ENCODE data around the gene DPP6. TPM values are rescaled to one million over a fixed set of nuclear protein-coding genes. Genes with fewer than 3 reads are reported as not detected.
A peak's percentile ranks its signal among the peaks of the same experiment; 100 is the strongest.

DPP6 gene
- total and polyA plus RNA-seq, 5 donors, result 0.07 to 0.35 (median 0.11) TPM; not detected in 2

DNA sequence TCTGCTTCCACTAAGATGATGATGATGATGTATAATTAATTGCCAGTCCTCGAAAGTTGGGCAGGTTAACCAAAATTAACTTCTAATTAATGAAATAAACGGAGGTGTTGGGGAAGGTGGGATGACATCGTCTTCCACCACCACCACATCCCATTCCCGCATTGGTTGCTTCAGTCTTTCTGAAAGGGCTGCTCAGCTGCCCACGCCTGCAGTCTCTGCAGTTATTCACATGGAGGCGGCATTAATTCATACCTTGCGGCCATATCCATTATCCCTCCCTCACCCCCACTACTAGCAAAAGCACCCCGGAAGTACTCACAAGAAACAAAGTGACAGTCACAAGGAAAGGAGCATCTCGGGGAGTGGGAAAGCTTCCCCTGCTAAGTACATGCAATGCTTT, 387.9 kb downstream of the DPP6 start:
- Histone ChIP-seq H3K4me1 (ENCODE audit: control insufficient read depth, insufficient read depth, low read length) (no peaks in the 10 kb centered on the region), H3K27ac (ENCODE audit: low read length) (no peak overlapping the region), H3K4me3 (ENCODE audit: low read length) (no peak overlapping the region), H3K9me3 (ENCODE audit: control insufficient read depth, low read length) (no peaks in the 10 kb centered on the region), H3K27me3 (ENCODE audit: control insufficient read depth, insufficient read depth) (no peaks in the 10 kb centered on the region)
- DNase-seq (no peak), ATAC-seq (no peak)
- intact Hi-C loops (cut with DNase I), result no loop called here
- 85% methylated on average over 9 of the region's 9 CpGs for WGBS

DNA sequence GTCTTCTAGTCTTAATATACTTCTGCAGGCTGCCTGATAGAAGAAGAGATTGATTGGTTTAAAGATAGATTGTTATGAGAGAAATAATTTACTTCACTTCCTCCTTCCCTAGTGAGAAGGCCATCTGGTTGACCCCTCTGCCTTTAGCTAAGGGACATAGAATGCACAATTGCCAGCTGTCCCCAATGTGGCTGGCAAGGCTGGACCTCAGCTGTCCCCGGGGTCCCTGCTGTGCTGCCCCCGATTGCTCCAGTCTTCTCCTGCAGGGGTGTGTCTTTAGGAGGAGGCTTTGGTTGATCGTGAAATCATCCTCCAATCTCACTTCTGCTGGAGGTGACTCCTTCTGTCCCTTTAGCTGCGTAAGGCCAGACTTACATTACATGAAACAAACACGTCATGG, 388.5 kb downstream of the DPP6 start:
- DNase-seq (no peak), ATAC-seq (no peak)
- Histone ChIP-seq H3K4me3 (ENCODE audit: low read length) (no peak overlapping the region), H3K4me1 (ENCODE audit: control insufficient read depth, insufficient read depth, low read length) (no peaks in the 10 kb centered on the region), H3K9me3 (ENCODE audit: control insufficient read depth, low read length) (no peaks in the 10 kb centered on the region), H3K27ac (ENCODE audit: low read length) (no peak overlapping the region), H3K27me3 (ENCODE audit: control insufficient read depth, insufficient read depth) (no peaks in the 10 kb centered on the region)
- intact Hi-C loops (cut with DNase I), result no loop called here
- 70% methylated on average over 5 of the region's 5 CpGs for WGBS

DNA sequence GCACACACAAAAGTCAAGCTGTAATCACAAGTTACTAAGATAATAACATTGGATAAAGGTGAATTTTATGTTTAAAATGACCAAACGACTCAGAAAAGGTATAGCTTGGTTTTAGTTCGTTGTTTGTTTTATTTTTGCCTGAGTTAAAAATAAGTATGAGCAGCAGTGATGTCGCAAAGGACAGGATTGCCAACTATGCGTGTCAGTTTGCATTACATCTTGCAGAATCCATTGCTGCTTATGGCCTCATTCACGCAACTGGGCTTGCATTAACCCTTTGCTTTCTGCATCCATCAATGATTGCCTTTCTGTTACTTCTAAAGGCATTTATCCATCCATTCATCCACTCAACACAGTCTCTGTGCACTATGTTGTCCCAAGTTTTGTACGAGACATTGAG, 389.6 kb downstream of the DPP6 start:
- intact Hi-C loops (cut with DNase I), result no loop called here

DNA sequence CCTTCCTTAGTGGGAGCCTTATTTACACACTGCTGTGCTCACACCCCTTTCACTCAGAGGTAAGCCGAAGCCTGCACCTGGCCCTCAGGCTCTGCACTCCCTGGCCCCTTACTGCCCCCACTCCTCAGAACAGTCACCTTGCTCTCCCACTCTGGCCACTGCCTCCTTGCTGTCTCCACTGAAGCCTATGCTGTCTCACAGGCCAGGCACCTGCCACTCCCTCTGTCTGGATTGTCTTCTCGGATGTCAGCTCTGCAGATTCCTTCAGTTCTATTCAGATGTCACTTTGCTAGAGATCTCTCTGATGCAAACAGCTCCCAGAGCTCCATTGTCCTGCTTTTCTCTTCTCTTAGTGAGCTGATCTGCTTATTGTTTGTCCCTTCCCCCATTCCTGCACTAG, 390.7 kb downstream of the DPP6 start:
- H3K4me1 ChIP-seq (ENCODE audit: control insufficient read depth, insufficient read depth, low read length), result no peaks in the 10 kb centered on the region
- H3K27ac ChIP-seq (ENCODE audit: low read length), result no peak overlapping the region
- WGBS, result 57% methylated on average over 2 of the region's 2 CpGs
- no peaks in the 10 kb centered on the region for H3K9me3 ChIP-seq (ENCODE audit: control insufficient read depth, low read length)
- intact Hi-C loops (cut with DNase I), result no loop called here
- ATAC-seq (no peak), DNase-seq (no peak)
- H3K4me3 ChIP-seq (ENCODE audit: low read length), result no peak overlapping the region
- no peaks in the 10 kb centered on the region for H3K27me3 ChIP-seq (ENCODE audit: control insufficient read depth, insufficient read depth)

More for the DNA sequence above, 389.6 kb downstream of the DPP6 start:
- H3K27me3 ChIP-seq (ENCODE audit: control insufficient read depth, insufficient read depth), result no peaks in the 10 kb centered on the region
- H3K27ac ChIP-seq (ENCODE audit: low read length), result no peak overlapping the region
- H3K4me3 ChIP-seq (ENCODE audit: low read length), result no peak overlapping the region
- WGBS, result 40% methylated on average over 6 of the region's 6 CpGs
- H3K9me3 ChIP-seq (ENCODE audit: control insufficient read depth, low read length), result no peaks in the 10 kb centered on the region
- DNase-seq (no peak), ATAC-seq (no peak)
- no peaks in the 10 kb centered on the region for H3K4me1 ChIP-seq (ENCODE audit: control insufficient read depth, insufficient read depth, low read length)

DNA sequence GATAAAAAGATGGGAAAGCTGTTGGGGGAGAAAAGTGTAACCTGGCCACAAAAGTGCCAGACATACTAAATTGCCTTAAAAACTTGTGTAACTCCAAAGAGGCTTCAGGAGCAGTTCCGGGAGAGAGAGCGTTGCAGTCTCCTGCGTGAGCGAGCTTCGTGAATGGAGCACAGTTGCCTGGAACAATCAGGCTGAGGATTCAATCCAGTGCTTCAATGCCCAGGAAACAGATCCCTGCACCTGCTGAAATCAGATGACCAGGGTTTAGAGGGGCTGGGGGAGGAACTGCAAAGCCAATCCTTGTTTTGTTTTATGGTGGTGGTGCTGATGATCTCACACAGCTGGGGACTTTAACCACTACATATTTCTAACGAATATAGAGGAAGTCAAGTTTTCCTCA, 398.3 kb downstream of the DPP6 start:
- WGBS, result 76% methylated on average over 6 of the region's 6 CpGs
- ATAC-seq, result no peak
- H3K4me3 ChIP-seq (ENCODE audit: low read length), result no peak overlapping the region

DNA sequence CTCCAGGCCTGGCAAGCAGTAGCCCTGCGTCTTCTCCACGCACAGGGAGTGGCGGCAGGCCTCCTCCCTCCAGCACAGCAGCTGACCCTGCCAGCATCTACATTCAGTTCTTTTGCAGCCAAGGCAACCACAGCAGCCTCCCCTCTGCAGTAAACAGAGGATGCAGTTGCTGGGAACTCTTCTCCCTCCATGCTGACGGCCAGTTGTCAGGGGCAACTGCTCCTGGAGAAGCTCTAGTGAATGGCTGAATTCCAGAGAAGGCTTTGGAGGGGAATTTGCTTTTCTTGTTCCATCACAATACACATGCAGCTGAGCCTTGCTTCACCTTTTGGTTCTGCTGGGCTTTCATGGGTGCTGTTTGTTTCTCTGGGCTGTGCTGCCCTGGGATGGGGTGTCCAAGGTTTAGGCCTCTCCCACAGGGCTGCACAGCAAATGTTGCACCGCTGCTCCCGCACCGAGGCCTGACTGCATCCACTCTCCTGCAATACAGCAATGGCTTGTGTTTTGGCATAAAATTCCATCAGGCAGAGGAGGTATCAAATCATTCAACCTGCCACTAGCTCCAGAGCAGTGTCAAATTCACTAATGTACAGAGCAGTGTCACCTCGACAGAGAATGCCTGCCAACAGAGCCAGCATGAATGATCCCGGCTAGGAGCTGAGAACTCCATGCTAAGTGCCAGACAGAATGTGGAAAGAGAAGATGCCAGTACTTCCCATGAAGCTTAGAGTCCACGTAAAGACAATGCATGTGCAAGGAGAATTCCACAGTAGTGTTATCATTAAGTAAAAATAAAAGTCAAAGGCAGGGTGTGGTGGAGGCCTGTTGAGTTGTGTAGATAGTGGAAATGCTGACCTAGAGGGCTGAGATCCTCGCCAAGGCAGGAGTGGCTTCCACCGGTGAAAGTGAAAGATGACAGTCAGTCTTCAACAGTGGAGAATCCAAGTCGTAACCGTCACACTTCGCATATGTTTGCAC, 399.6 kb downstream of the DPP6 start:
- no peak for ATAC-seq
- intact Hi-C loops (cut with DNase I), result no loop called here
- H3K27ac ChIP-seq (ENCODE audit: low read length), result no peak overlapping the region

More for the DNA sequence above, 398.3 kb downstream of the DPP6 start:
- no peaks in the 10 kb centered on the region for H3K27me3 ChIP-seq (ENCODE audit: control insufficient read depth, insufficient read depth)
- no peak for DNase-seq
- intact Hi-C loops (cut with DNase I), result no loop called here
- no peak overlapping the region for H3K27ac ChIP-seq (ENCODE audit: low read length)
- H3K9me3 ChIP-seq (ENCODE audit: control insufficient read depth, low read length), result no peaks in the 10 kb centered on the region
- no peaks in the 10 kb centered on the region for H3K4me1 ChIP-seq (ENCODE audit: control insufficient read depth, insufficient read depth, low read length)

DNA sequence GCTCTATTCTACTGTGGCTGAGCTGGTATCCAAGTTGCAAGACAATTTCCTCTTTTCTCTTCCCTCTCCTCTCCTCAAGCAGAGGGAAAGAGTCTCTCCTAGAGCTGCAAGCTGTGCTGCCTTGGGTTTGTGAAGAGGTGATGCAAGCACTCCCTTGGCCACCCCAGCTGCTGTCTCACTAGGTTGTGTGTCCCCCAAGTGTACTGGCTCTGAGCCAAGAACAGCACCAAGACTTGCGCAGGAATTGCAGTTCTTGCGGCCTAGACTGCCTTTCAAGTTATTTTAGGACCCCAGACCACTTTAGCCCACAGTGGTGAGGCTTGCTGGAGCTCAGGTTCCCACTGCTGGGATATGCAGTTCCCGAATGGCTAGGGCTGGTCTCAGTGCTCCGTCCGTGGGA, 411.6 kb downstream of the DPP6 start:
- no peak overlapping the region for H3K4me3 ChIP-seq (ENCODE audit: low read length)
- H3K9me3 ChIP-seq (ENCODE audit: control insufficient read depth, low read length), result no peaks in the 10 kb centered on the region
- no peaks in the 10 kb centered on the region for H3K4me1 ChIP-seq (ENCODE audit: control insufficient read depth, insufficient read depth, low read length)
- H3K27me3 ChIP-seq (ENCODE audit: control insufficient read depth, insufficient read depth), result no peaks in the 10 kb centered on the region
- ATAC-seq (no peak), DNase-seq (no peak)
- intact Hi-C loops (cut with DNase I), result no loop called here
- H3K27ac ChIP-seq (ENCODE audit: low read length), result no peak overlapping the region
- 86% methylated on average over 5 of the region's 5 CpGs for WGBS

More for the DNA sequence above, 399.6 kb downstream of the DPP6 start:
- Histone ChIP-seq H3K4me3 (ENCODE audit: low read length) (no peak overlapping the region), H3K9me3 (ENCODE audit: control insufficient read depth, low read length) (no peaks in the 10 kb centered on the region), H3K27me3 (ENCODE audit: control insufficient read depth, insufficient read depth) (no peaks in the 10 kb centered on the region), H3K4me1 (ENCODE audit: control insufficient read depth, insufficient read depth, low read length) (no peaks in the 10 kb centered on the region)
- WGBS, result 72% methylated on average over 15 of the region's 15 CpGs
- DNase-seq, result no peak

DNA sequence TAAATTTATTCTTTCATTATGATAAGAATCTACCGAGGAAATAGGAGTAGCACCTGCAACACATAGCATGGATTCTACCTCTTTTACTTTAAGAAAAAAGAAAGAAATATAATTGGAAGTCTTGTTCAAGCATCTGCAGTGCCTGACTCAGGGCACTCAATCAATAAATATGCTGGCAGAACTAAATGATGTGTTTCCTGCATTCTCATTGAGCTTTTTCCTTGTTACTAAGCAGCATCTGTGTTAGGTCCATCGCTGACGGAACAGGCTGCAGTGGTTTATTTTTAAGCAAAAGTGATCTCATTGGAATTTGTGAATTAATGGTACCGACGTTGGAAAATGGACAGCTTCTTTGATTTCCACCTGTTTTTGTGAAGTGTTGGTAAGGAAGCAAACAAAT, 417.5 kb downstream of the DPP6 start:
- no peaks in the 10 kb centered on the region for H3K4me1 ChIP-seq (ENCODE audit: control insufficient read depth, insufficient read depth, low read length)
- 79% methylated on average over 5 of the region's 5 CpGs for WGBS
- no peaks in the 10 kb centered on the region for H3K9me3 ChIP-seq (ENCODE audit: control insufficient read depth, low read length)
- DNase-seq (no peak), ATAC-seq (no peak)
- no peaks in the 10 kb centered on the region for H3K27me3 ChIP-seq (ENCODE audit: control insufficient read depth, insufficient read depth)
- H3K4me3 ChIP-seq (ENCODE audit: low read length), result no peak overlapping the region
- intact Hi-C loops (cut with DNase I), result no loop called here
- H3K27ac ChIP-seq (ENCODE audit: low read length), result no peak overlapping the region

DNA sequence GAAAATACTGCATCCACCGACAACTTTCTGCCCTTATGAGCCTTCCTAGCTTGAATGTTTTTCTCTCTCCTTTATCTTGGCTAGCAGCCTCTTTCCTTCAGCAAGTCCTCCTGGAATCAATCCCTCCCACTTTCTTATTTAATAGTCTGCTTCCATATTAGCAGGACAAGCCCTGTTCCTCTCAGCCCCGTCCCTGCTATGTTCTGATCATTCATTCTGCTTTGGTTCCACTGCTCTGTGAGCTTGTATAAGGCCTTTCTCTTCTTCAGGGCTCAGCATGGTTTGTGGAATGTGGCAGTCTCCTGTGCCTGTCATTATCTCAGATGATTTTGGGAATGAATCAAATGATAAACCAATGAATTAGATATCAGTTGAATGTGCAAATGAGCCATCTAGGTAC, 420.1 kb downstream of the DPP6 start:
- ATAC-seq (peak in 1 of 2 donors; percentile 35), DNase-seq (no peak)
- H3K27me3 ChIP-seq (ENCODE audit: control insufficient read depth, insufficient read depth), result no peaks in the 10 kb centered on the region
- intact Hi-C loops (cut with DNase I), result no loop called here
- H3K4me3 ChIP-seq (ENCODE audit: low read length), result no peak overlapping the region
- no peaks in the 10 kb centered on the region for H3K9me3 ChIP-seq (ENCODE audit: control insufficient read depth, low read length)
- 25% methylated on average over 2 of the region's 2 CpGs for WGBS
- H3K27ac ChIP-seq (ENCODE audit: low read length), result no peak overlapping the region
- no peaks in the 10 kb centered on the region for H3K4me1 ChIP-seq (ENCODE audit: control insufficient read depth, insufficient read depth, low read length)

DNA sequence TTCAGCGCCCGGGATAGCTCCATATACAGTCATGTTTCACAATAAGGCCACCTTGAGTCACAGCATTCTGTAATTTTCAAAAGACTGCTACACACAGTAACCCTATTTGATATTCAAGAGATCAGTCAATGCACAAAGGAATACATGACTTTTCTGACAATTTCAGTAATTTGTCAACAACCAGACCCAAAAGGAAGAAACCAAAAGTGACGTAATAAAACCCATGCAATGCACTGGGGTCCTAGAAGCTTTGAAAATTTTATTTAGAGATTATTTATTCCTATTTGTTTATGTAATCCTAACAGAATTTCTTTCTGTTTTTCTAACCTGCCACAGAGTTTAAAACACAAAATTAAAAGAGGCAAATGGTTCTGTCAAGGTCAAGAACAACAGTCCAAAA, 421.2 kb downstream of the DPP6 start:
- intact Hi-C loops (cut with DNase I), result no loop called here
- DNase-seq, result no peak
- no peaks in the 10 kb centered on the region for H3K4me1 ChIP-seq (ENCODE audit: control insufficient read depth, insufficient read depth, low read length)
- ATAC-seq, result no peak
- H3K27me3 ChIP-seq (ENCODE audit: control insufficient read depth, insufficient read depth), result no peaks in the 10 kb centered on the region
- no peak overlapping the region for H3K4me3 ChIP-seq (ENCODE audit: low read length)
- WGBS, result 82% methylated on average over 3 of the region's 3 CpGs
- H3K9me3 ChIP-seq (ENCODE audit: control insufficient read depth, low read length), result no peaks in the 10 kb centered on the region
- no peak overlapping the region for H3K27ac ChIP-seq (ENCODE audit: low read length)

DNA sequence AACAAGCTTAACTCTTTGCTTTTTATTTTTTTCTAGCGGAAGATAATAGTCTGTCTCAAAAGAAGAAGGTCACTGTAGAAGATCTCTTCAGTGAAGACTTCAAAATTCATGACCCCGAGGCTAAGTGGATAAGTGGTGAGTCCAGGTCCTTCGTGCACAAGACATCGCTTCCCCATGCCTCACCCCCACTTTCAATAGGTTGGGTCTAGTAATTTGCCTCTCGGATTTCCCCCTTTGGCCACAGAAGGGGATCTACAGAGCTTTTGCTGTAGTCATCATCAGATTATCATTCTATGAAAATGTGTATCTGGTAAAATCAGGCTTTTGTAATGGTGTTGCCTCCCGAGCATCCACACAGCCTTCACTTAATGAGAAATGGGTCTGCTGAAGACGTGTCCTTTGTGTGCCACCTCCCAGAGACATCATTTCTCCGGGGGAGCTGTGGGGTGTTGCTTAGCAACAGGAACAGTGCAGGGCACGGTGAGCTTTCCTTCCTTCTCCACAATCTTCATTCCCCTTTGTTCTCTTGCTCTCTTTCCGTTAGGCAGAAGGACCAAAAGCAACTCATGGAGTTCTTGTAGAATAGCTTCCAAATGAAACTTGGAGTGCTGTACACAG, 422.8 kb downstream of the DPP6 start:
- ATAC-seq, result no peak
- H3K27ac ChIP-seq (ENCODE audit: low read length), result no peak overlapping the region
- H3K27me3 ChIP-seq (ENCODE audit: control insufficient read depth, insufficient read depth), result no peaks in the 10 kb centered on the region
- 54% methylated on average over 10 of the region's 10 CpGs for WGBS
- H3K9me3 ChIP-seq (ENCODE audit: control insufficient read depth, low read length), result no peaks in the 10 kb centered on the region
- H3K4me3 ChIP-seq (ENCODE audit: low read length), result no peak overlapping the region
- H3K4me1 ChIP-seq (ENCODE audit: control insufficient read depth, insufficient read depth, low read length), result no peaks in the 10 kb centered on the region
- intact Hi-C loops (cut with DNase I), result no loop called here
- DNase-seq, result no peak
